Retinal pigment epithelial cell (primary cell): ENCODE data around the gene MIPOL1.

Source experiments
- DNase-seq: peaks from one replicate; pipeline ENCODE4 v3.0.0-alpha.2; 2010; ENCODE audit warnings: low read depth
- H3K4me3 ChIP-seq: 2 replicates; pipeline ENCODE4 v1.5.1; 2011; ENCODE audit warnings: mild to moderate bottlenecking, low read length, control low read depth, moderate library complexity
- TF ChIP-seq, protein P1 (sequence below): conservative IDR thresholded peaks from 2 replicates; pipeline ENCODE4 v1.5.1; 2011; ENCODE audit warnings: low read depth, low read length, control low read depth, inconsistent platforms

Gene MIPOL1

GRCh38 chr14:37167151-37168047 lies 30.3 kb upstream of the MIPOL1 start:
- DNase-seq: no peak
- no peak overlapping the region for H3K4me3 ChIP-seq
- TF ChIP-seq, protein P1, sequence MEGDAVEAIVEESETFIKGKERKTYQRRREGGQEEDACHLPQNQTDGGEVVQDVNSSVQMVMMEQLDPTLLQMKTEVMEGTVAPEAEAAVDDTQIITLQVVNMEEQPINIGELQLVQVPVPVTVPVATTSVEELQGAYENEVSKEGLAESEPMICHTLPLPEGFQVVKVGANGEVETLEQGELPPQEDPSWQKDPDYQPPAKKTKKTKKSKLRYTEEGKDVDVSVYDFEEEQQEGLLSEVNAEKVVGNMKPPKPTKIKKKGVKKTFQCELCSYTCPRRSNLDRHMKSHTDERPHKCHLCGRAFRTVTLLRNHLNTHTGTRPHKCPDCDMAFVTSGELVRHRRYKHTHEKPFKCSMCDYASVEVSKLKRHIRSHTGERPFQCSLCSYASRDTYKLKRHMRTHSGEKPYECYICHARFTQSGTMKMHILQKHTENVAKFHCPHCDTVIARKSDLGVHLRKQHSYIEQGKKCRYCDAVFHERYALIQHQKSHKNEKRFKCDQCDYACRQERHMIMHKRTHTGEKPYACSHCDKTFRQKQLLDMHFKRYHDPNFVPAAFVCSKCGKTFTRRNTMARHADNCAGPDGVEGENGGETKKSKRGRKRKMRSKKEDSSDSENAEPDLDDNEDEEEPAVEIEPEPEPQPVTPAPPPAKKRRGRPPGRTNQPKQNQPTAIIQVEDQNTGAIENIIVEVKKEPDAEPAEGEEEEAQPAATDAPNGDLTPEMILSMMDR: no peak

- DNase-seq: no peak
- TF ChIP-seq, protein P1: no peak
- H3K4me3 ChIP-seq: no peak overlapping the region
Observed at GRCh38 chr14:37168721-37169120, 29.0 kb upstream of the MIPOL1 start.

- no peak for DNase-seq
- TF ChIP-seq, protein P1: no peak
- H3K4me3 ChIP-seq: no peak overlapping the region
Observed at GRCh38 chr14:37170237-37170636, 27.5 kb upstream of the MIPOL1 start.

DNA sequence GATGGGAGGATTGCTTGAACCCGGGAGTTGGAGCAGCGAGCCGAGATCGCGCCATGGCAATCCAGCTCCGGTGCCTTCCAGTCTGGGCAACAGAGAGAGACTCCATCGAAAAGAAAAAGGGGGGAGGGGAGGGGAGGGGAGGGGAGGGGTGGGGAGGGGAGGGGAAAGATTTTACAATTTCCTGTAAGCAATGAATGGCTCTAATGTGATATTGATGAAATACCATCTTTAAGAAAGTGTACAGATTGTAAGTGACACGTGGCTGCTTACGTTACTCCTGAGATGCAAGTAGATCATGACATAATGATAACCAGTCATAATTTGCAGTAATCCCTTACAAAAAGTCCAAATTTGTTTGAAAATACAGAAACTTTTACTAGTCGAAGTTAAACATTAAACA lies 26.7 kb upstream of the MIPOL1 start:
- TF ChIP-seq, protein P1: no peak

GRCh38 chr14:37171678-37172023 lies 26.1 kb upstream of the MIPOL1 start:
- no peak for DNase-seq
- peak overlapping the region; percentile 78 for H3K4me3 ChIP-seq
- TF ChIP-seq, protein P1: no peak

More for the DNA sequence above, 26.7 kb upstream of the MIPOL1 start:
- no peak overlapping the region for H3K4me3 ChIP-seq
- DNase-seq: no peak

GRCh38 chr14:37172024-37172869 lies 25.5 kb upstream of the MIPOL1 start, which contains the start of gene SLC25A21:
Gene SLC25A21, minus strand, starts transcription at chr14:37172606.
- DNase-seq: peak; percentile 36
- H3K4me3 ChIP-seq: peak within 1 kb of the TSS; percentile 78
- TF ChIP-seq, protein P1: peak; percentile 4
